NAMALWA (cell line): ENCODE results near the gene FAM149A.

Experiments
- DNase-seq: peaks from one replicate; pipeline ENCODE4 v3.0.0-alpha.2; 2015; ENCODE audit warnings: low spot score

Gene FAM149A

GRCh38 chr4:186158966-186159365, 54.5 kb downstream of the FAM149A start:
- DNase-seq = no peak

GRCh38 chr4:186159613-186160012, 55.1 kb downstream of the FAM149A start:
- DNase-seq = peak; percentile 19

GRCh38 chr4:186161138-186161537, 56.6 kb downstream of the FAM149A start:
- DNase-seq = no peak

- DNase-seq = no peak
These were observed 62.5 kb downstream of the FAM149A start for GRCh38 chr4:186166852-186167512.

- no peak for DNase-seq
These were observed 63.1 kb downstream of the FAM149A start for GRCh38 chr4:186167605-186168004.

GRCh38 chr4:186168750-186169149, 64.2 kb downstream of the FAM149A start:
- no peak for DNase-seq

- no peak for DNase-seq
These were observed 64.9 kb downstream of the FAM149A start for GRCh38 chr4:186169333-186169944.

GRCh38 chr4:186169945-186170802, 65.7 kb downstream of the FAM149A start:
- no peak for DNase-seq

GRCh38 chr4:186170966-186171365, 66.5 kb downstream of the FAM149A start:
- no peak for DNase-seq

- DNase-seq = no peak
These were observed 68.0 kb downstream of the FAM149A start for GRCh38 chr4:186172546-186172945.

- DNase-seq = no peak
These were observed 83.6 kb downstream of the FAM149A start for GRCh38 chr4:186188107-186188506.

GRCh38 chr4:186189656-186190055, 85.2 kb downstream of the FAM149A start:
- no peak for DNase-seq

GRCh38 chr4:186190581-186191199, 86.2 kb downstream of the FAM149A start:
- DNase-seq = peak; percentile 74

GRCh38 chr4:186191200-186192065, 86.9 kb downstream of the FAM149A start, which contains the start of gene CYP4V2:
Gene CYP4V2, plus strand, starts transcription at chr4:186191567. Its CDS starts 257 bp downstream, at chr4:186191824.
- DNase-seq = peak; percentile 87

- peak; percentile 30 for DNase-seq
These were observed 87.6 kb downstream of the FAM149A start for GRCh38 chr4:186192066-186192612.

GRCh38 chr4:186193851-186194250, 89.3 kb downstream of the FAM149A start:
- no peak for DNase-seq

- no peak for DNase-seq
These were observed 91.6 kb downstream of the FAM149A start for GRCh38 chr4:186196063-186196462.

- no peak for DNase-seq
These were observed 96.0 kb downstream of the FAM149A start for GRCh38 chr4:186200516-186200915.

GRCh38 chr4:186201010-186201409, 96.5 kb downstream of the FAM149A start:
- no peak for DNase-seq

- peak; percentile 90 for DNase-seq
These were observed 97.2 kb downstream of the FAM149A start for GRCh38 chr4:186201535-186202230.
